T-helper 2 cell treated with Interferon-gamma antibody and Interleukin-4, amounts not matched to agents 5 μg/mL and 100 μg/mL, for 36 hours (primary cell): Measurements from ENCODE around the gene ACOT4.
"Not testable (repeated sequence)": the region's sequence is repeated elsewhere in the genome, so short reads cannot be mapped to it uniquely, and the experiment has no call there.

ENCODE experiments used
- DNase-seq: peaks from one replicate; pipeline ENCODE4 v3.0.0; 2021; ENCODE audit warnings: low spot score
- H3K27ac Mint-ChIP-seq: one replicate; pipeline ENCODE4 v1.8.0; 2021; ENCODE audit warnings: mild to moderate bottlenecking, mixed read lengths
- H3K27me3 Mint-ChIP-seq: one replicate; pipeline ENCODE4 v1.8.0; 2021; ENCODE audit warnings: low read depth, mixed read lengths
- H3K36me3 Mint-ChIP-seq: one replicate; pipeline ENCODE4 v1.8.0; 2021; ENCODE audit warnings: low read depth, mixed read lengths
- H3K4me1 Mint-ChIP-seq: one replicate; pipeline ENCODE4 v1.8.0; 2021; ENCODE audit warnings: low read depth, mixed read lengths
- H3K4me3 Mint-ChIP-seq: one replicate; pipeline ENCODE4 v1.8.0; 2022; ENCODE audit warnings: mild to moderate bottlenecking, moderate library complexity, mixed read lengths
- H3K9me3 Mint-ChIP-seq: one replicate; pipeline ENCODE4 v1.8.0; 2021; ENCODE audit warnings: mixed read lengths

ACOT4 gene

DNA sequence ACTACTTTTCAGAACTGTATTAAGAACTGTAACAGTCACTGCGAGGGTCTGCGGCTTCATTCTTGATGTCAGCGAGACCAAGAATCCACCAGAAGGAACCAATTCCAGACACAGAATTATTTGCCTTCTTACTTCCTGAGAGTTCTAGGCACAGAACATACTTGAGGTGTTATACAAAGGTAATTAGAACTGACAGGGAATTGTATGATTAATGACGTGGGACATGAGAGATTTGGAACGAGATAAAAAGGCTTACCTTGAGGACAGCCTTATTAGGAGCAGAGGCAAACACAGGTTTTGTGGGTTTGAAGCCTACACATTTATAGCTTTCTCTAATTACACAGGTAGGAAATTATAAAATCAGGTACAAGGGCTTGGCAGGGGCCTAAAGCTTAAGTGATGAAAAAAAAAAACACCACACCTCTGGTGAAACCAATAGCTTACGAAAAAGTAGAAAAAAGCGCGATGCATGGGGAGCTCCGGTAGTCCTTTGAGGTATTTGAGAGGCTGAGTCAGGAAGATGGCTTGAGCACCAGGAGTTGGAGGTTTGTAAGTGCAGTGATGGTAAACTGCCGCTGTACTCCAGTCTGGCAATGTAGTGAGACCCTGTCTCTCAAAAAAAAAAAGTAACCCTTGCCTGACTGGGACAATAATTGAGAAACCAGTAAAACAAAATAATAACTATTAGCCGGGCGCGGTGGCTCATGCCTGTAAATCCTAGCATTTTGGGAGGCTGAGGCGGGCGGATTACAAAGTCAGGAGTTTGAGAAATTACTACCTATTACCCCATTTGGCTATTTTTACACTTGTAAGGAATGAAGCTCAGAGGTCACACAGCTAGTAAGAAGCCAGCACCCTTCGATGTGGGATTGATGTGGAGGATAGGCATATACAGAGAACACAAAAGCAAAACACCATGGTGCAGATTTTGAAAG, 23.5 kb upstream of the ACOT4 start:
- Mint-ChIP-seq H3K4me3 (peak overlapping the region; percentile 93), H3K4me1 (peaks cover 26% of the 10 kb centered on the region), H3K9me3 (no peaks in the 10 kb centered on the region), H3K36me3 (peaks cover 22% of the 10 kb centered on the region), H3K27ac (peak overlapping the region; percentile 98), H3K27me3 (no peaks in the 10 kb centered on the region)
- DNase-seq = no peak

DNA sequence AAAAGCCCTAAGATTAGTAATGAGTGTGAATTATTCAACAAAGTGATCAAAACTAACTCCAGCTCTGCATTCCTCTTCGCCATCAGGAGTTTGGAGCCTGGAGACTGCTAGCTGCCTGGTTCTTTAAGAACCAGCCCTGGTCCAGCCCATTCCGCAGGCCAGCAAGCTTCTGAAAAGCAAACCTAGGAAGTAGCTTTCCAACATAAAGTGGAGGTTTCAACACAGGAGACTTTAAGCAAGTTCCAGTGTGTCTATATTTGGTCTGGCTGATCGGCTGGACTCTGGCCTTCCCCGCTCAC, 22.8 kb upstream of the ACOT4 start:
- peaks cover 26% of the 10 kb centered on the region for H3K4me1 Mint-ChIP-seq
- H3K27ac Mint-ChIP-seq = peak overlapping the region; percentile 98
- peaks cover 25% of the 10 kb centered on the region for H3K36me3 Mint-ChIP-seq
- H3K27me3 Mint-ChIP-seq, DNase-seq, H3K9me3 Mint-ChIP-seq: not testable (repeated sequence)
- peak overlapping the region; percentile 93 for H3K4me3 Mint-ChIP-seq

DNA sequence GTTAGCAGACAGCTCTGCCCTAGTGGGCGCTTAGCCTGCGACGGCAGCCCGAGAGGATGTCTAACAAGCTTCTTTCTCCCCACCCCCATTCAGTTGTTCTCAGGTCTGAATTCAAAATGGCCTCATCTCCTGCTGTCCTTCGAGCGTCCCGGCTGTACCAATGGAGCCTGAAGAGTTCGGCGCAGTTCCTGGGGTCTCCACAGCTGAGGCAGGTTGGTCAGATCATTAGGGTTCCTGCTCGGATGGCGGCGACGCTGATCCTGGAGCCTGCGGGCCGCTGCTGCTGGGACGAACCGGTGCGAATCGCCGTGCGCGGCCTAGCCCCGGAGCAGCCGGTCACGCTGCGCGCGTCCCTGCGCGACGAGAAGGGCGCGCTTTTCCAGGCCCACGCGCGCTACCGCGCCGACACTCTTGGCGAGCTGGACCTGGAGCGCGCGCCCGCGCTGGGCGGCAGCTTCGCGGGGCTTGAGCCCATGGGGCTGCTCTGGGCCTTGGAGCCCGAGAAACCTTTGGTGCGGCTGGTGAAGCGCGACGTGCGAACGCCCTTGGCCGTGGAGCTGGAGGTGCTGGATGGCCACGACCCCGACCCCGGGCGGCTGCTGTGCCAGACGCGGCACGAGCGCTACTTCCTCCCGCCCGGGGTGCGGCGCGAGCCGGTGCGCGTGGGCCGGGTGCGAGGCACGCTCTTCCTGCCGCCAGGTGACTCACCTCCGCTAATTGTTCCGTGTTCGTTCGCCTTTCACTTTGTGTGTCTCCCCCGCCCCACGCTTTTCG, 22.3 kb upstream of the ACOT4 start, which contains the start of gene ACOT2:
Gene ACOT2 (plus strand): TSS at position 29 of the 774 bp plus-strand sequence. CDS start 28 bp downstream, at position 57.
- peak within 1 kb of the TSS; percentile 98 for H3K27ac Mint-ChIP-seq
- H3K4me3 Mint-ChIP-seq = peak within 1 kb of the TSS; percentile 93
- not testable (repeated sequence) for H3K27me3 Mint-ChIP-seq, H3K9me3 Mint-ChIP-seq
- peaks cover 26% of the 10 kb centered on the region for H3K4me1 Mint-ChIP-seq
- peak; percentile 85 for DNase-seq
- H3K36me3 Mint-ChIP-seq = peaks cover 28% of the 10 kb centered on the region

GRCh38 chr14:73570913-73571312, 20.8 kb upstream of the ACOT4 start:
- peak overlapping the region; percentile 12 for H3K27ac Mint-ChIP-seq
- peak overlapping the region; percentile 21 for H3K4me3 Mint-ChIP-seq
- peaks cover 24% of the 10 kb centered on the region for H3K36me3 Mint-ChIP-seq
- peaks cover 24% of the 10 kb centered on the region for H3K4me1 Mint-ChIP-seq
- peak; percentile 61 for DNase-seq
- H3K27me3 Mint-ChIP-seq, H3K9me3 Mint-ChIP-seq: not testable (repeated sequence)

- H3K4me1 Mint-ChIP-seq = peaks cover 15% of the 10 kb centered on the region
- DNase-seq, H3K27ac Mint-ChIP-seq, H3K27me3 Mint-ChIP-seq, H3K9me3 Mint-ChIP-seq, H3K4me3 Mint-ChIP-seq: not testable (repeated sequence)
- H3K36me3 Mint-ChIP-seq = peaks cover 22% of the 10 kb centered on the region
These were observed 18.6 kb upstream of the ACOT4 start for GRCh38 chr14:73573034-73573433.

DNA sequence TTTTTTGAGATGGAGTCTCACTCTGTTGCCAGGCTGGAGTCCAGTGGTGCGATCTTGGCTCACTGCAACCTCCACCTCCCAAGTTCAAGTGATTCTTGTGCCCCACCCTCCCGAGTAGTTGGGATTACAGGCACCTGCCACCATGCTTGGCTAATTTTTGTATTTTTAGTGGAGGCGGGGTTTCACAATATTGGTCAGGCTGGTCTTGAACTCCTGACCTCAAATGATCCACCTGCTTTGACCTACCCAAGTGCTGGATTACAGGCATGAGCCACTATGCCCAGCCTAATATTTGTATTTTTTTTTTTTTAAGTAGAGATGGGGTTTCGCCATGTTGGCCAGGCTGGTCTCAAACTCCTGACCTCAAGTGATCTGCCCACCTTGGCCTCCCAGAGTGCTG, 17.9 kb upstream of the ACOT4 start:
- H3K4me1 Mint-ChIP-seq, H3K27ac Mint-ChIP-seq, DNase-seq, H3K4me3 Mint-ChIP-seq, H3K9me3 Mint-ChIP-seq, H3K27me3 Mint-ChIP-seq: not testable (repeated sequence)
- peaks cover 22% of the 10 kb centered on the region for H3K36me3 Mint-ChIP-seq

DNA sequence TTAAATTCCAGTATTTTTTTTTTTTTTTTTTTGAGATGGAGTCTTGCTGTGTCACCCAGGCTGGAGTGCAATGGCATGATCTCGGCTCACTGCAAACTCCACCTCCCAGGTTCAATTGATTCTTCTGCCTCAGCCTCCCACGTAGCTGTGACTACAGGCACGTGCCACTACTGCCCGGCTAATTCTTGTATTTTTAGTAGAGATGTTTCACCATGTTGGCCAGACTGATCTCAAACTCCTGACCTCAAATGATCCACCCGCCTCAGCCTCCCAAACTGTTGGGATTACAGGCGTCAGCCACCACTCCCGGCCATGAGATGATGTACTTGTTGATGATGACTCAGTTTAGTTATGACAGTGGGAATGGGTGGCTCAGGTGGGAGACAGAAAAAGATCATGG, 17.4 kb upstream of the ACOT4 start:
- H3K4me1 Mint-ChIP-seq, H3K4me3 Mint-ChIP-seq, H3K27ac Mint-ChIP-seq, H3K27me3 Mint-ChIP-seq, DNase-seq, H3K9me3 Mint-ChIP-seq: not testable (repeated sequence)
- H3K36me3 Mint-ChIP-seq = peaks cover 22% of the 10 kb centered on the region

DNA sequence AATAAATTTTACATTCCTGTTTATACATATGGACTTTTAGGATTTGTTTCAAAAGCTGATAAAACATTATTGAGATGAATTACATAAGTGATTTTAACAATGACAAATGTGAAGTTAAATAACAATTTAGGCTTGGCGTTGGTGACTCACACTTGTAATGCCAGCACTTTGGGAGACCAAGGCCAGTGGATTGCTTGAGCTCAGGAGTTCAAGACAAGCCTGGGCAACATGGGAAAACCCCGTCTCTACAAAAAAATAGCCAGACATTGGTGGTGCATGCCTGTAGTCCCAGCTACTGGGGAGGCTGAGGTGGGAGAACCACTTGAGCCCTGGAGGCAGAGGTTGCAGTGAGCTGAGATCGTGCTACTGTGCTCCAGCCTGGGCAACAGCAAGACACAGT, 15.3 kb upstream of the ACOT4 start:
- Mint-ChIP-seq H3K4me3 (no peak overlapping the region), H3K27ac (no peak overlapping the region), H3K27me3 (no peaks in the 10 kb centered on the region), H3K36me3 (peaks cover 22% of the 10 kb centered on the region), H3K4me1 (no peaks in the 10 kb centered on the region), H3K9me3 (no peaks in the 10 kb centered on the region)
- no peak for DNase-seq

GRCh38 chr14:73577214-73577613, 14.5 kb upstream of the ACOT4 start:
- H3K4me3 Mint-ChIP-seq, H3K27me3 Mint-ChIP-seq, DNase-seq, H3K27ac Mint-ChIP-seq, H3K9me3 Mint-ChIP-seq, H3K4me1 Mint-ChIP-seq: not testable (repeated sequence)
- peaks cover 21% of the 10 kb centered on the region for H3K36me3 Mint-ChIP-seq

DNA sequence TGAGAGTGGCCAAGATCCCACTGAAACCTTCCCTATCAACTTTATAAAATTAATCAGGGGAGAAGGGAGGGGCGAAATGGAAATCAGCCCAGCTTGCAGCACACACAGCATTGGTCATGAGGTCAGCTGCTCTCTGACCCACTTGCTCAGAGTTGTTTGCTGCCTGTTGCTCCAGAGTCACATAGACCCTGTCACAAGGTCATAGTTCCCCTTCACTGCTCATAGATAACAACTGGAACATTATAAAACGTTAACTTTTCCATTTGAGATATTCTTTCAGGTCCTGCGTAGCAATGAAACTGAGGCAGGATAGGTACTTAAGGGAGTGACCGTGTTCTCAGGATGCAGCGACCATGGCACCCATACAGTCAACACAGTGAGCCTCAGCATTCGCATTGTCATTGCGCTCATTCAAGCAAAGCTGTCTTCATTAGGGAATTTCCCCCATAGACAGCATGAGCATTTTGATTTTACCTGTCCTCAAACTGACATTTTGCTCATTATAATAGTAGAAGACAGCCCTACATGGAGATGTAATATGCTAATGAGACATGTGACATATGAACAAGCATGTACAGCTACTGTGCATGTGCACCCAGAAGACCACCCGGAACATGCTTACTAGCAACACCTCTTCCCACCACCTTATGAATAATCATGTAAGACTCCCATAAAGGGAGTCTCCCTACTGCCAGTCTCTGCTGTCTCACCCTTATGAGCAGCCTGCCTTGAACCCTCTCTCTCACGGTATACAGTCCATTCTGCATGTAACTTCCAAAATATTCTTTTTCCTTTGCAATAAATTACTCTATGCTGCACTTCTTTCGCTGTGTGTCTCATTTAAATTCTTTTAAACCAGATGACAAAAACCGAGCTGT, 9.3 kb upstream of the ACOT4 start:
- H3K4me1 Mint-ChIP-seq, H3K27ac Mint-ChIP-seq, H3K27me3 Mint-ChIP-seq, H3K36me3 Mint-ChIP-seq, DNase-seq, H3K9me3 Mint-ChIP-seq, H3K4me3 Mint-ChIP-seq: not testable (repeated sequence)

DNA sequence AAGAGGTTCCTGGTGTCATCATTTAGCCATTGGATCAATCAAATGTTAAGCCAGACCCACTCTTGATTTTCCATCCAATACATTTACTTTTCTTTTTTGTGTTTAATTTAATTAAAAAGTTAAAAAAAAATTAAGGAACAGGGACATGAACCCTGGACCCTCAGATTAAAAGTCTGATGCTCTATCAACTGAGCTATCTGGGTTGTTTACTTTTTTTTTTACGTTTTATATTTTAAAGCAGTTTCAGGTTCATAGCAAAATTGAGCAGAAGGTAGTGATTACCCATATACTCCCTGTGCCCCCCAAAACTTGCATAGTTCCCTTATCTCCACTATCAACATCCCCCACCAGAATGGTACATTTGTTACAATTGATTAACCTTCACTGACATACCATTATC, 3.0 kb upstream of the ACOT4 start:
- Mint-ChIP-seq H3K36me3 (no peaks in the 10 kb centered on the region), H3K27me3 (peaks cover 14% of the 10 kb centered on the region), H3K9me3 (no peaks in the 10 kb centered on the region), H3K4me1 (peaks cover 3% of the 10 kb centered on the region), H3K27ac (no peak overlapping the region), H3K4me3 (no peak overlapping the region)
- DNase-seq = no peak

DNA sequence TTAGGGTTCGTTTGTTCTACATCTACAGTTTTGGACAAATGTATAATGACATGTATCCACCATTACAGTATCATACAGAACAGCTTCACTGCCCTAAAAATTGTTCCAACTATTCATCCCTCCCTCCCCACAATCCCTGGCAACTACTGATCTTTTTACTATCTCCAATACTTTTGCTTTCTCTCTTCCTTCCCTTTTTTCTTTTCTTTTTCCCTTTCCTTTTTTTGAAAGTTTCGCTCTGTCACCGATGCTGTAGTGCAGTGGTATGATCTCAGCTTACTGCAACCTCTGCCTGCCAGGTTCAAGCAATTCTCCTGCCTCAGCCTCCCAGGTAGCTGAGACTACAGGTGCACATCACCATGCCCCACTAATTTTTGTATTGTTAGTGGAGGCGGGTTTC, 2.6 kb upstream of the ACOT4 start:
- Mint-ChIP-seq H3K9me3 (no peaks in the 10 kb centered on the region), H3K36me3 (no peaks in the 10 kb centered on the region), H3K4me3 (no peak overlapping the region), H3K27me3 (peaks cover 14% of the 10 kb centered on the region), H3K27ac (no peak overlapping the region), H3K4me1 (peaks cover 3% of the 10 kb centered on the region)
- DNase-seq = no peak

GRCh38 chr14:73590673-73591004, 1.0 kb upstream of the ACOT4 start:
- peaks cover 15% of the 10 kb centered on the region for H3K27me3 Mint-ChIP-seq
- H3K4me1 Mint-ChIP-seq, DNase-seq, H3K36me3 Mint-ChIP-seq, H3K9me3 Mint-ChIP-seq, H3K4me3 Mint-ChIP-seq, H3K27ac Mint-ChIP-seq: not testable (repeated sequence)

DNA sequence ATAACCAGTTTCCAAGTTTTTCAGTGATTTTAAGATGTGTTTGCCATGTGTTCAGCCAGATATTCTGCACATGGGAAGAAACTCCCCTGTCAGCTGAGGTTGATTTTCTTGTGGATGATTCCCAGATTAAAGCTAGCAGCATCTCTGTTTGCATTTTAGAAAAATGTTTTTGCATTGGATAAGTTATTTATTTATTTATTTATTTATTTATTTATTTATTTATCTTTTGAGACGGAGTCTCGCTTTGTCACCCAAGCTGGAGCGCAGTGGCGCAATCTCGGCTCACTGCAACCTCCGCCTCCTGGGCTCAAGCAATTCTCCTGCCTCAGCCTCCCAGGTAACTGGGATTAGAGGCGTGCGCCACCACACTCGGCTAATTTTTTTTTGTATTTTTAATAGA, 2.8 kb downstream of the ACOT4 start:
- Mint-ChIP-seq H3K4me1 (peaks cover 3% of the 10 kb centered on the region), H3K27ac (no peak overlapping the region), H3K9me3 (no peaks in the 10 kb centered on the region), H3K27me3 (peaks cover 11% of the 10 kb centered on the region), H3K36me3 (no peaks in the 10 kb centered on the region), H3K4me3 (no peak overlapping the region)
- DNase-seq = no peak
